Measurements from ENCODE around the gene IQGAP1.

DNA sequence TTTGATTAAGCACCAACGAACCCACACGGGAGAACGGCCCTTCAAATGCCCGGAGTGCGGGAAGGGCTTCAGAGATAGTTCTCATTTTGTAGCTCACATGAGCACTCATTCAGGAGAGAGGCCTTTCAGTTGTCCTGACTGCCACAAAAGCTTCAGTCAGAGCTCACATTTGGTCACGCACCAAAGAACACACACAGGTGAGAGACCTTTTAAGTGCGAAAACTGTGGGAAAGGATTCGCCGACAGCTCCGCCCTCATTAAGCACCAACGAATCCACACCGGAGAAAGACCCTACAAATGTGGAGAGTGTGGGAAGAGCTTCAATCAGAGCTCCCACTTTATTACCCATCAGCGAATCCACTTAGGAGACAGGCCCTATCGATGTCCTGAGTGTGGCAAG is 27.3 kb upstream of the IQGAP1 start:
- TF ChIP-seq CTCF (optimal IDR thresholded peaks at IDR 0.05 in 1 of 3, IDR thresholded peaks at IDR 0.05 in 1 of 3, conservative IDR thresholded peaks at IDR 0.05 in 1 of 3; ENCODE audit: extremely low read depth in 1 of 3, insufficient read depth in 2 of 3, low read length in 3 of 3) (no peak), EZH2 (IDR thresholded peaks at IDR 0.05; ENCODE audit: low read length) (no peak)
